SIG-M5 (cell line): ENCODE measurements around the gene CLSTN2.

ENCODE experiments used
- DNase-seq: peaks from one replicate; lab custom pipeline; 2025; lab: John Stamatoyannopoulos, UW

CLSTN2 gene

GRCh38 chr3:140187656-140188221, 252.8 kb downstream of the CLSTN2 start:
- no peak for DNase-seq

GRCh38 chr3:140188285-140188684, 253.3 kb downstream of the CLSTN2 start:
- DNase-seq: no peak

- no peak for DNase-seq
Measured at GRCh38 chr3:140189267-140189666, 254.3 kb downstream of the CLSTN2 start.

- no peak for DNase-seq
Measured at GRCh38 chr3:140189976-140190375, 255.0 kb downstream of the CLSTN2 start.

- no peak for DNase-seq
Measured at GRCh38 chr3:140196970-140197369, 262.0 kb downstream of the CLSTN2 start.

- no peak for DNase-seq
Measured at GRCh38 chr3:140198242-140198641, 263.3 kb downstream of the CLSTN2 start.

GRCh38 chr3:140199008-140199407, 264.0 kb downstream of the CLSTN2 start:
- DNase-seq: no peak

GRCh38 chr3:140199743-140200142, 264.8 kb downstream of the CLSTN2 start:
- DNase-seq: no peak

GRCh38 chr3:140203510-140203909, 268.5 kb downstream of the CLSTN2 start:
- no peak for DNase-seq

GRCh38 chr3:140204271-140204984, 269.4 kb downstream of the CLSTN2 start:
- no peak for DNase-seq

- DNase-seq: no peak
Measured at GRCh38 chr3:140205598-140205997, 270.6 kb downstream of the CLSTN2 start.

- no peak for DNase-seq
Measured at GRCh38 chr3:140206196-140207040, 271.4 kb downstream of the CLSTN2 start.

- no peak for DNase-seq
Measured at GRCh38 chr3:140207541-140207940, 272.6 kb downstream of the CLSTN2 start.

GRCh38 chr3:140216249-140216648, 281.3 kb downstream of the CLSTN2 start:
- DNase-seq: no peak

- no peak for DNase-seq
Measured at GRCh38 chr3:140219291-140219690, 284.3 kb downstream of the CLSTN2 start.

- DNase-seq: no peak
Measured at GRCh38 chr3:140219923-140220452, 285.0 kb downstream of the CLSTN2 start.

GRCh38 chr3:140223197-140223596, 288.2 kb downstream of the CLSTN2 start:
- DNase-seq: no peak

GRCh38 chr3:140223631-140224030, 288.6 kb downstream of the CLSTN2 start:
- DNase-seq: no peak

- DNase-seq: no peak
Measured at GRCh38 chr3:140224307-140224706, 289.3 kb downstream of the CLSTN2 start.

- DNase-seq: no peak
Measured at GRCh38 chr3:140225996-140226395, 291.0 kb downstream of the CLSTN2 start.

- no peak for DNase-seq
Measured at GRCh38 chr3:140233702-140234101, 298.7 kb downstream of the CLSTN2 start.

GRCh38 chr3:140234256-140234655, 299.3 kb downstream of the CLSTN2 start:
- DNase-seq: no peak
